Tibial nerve (tissue), 4 donors: ENCODE measurements around the gene BBS1. TPM values are rescaled to one million over a fixed set of nuclear protein-coding genes. Genes with fewer than 3 reads are reported as not detected.
A peak's percentile ranks its signal among the peaks of the same experiment; 100 is the strongest.

ENCODE experiments used
- DNase-seq, 2 donors: peaks; one replicate each; pipeline ENCODE4 v3.0.0-alpha.2; 2019; ENCODE audit warnings: low spot score in 2 of 2
- H3K27ac ChIP-seq, 4 donors: fragments of 200-600 bp; sonication (generic) in 3 of 4; one replicate each; pipeline ENCODE4 v1.5.1; 2017 to 2019; ENCODE audit warnings: mild to moderate bottlenecking in 1 of 4
- H3K27me3 ChIP-seq, 2 donors: fragments of 200-600 bp; sonication (generic) in 1 of 2; one replicate each; pipeline versions ENCODE4 v1.5.1 to v1.6.0; 2017 to 2019
- H3K36me3 ChIP-seq, 3 donors: fragments of 200-600 bp; sonication (generic); one replicate each; pipeline ENCODE4 v1.5.1; 2018 to 2019
- H3K4me1 ChIP-seq, 4 donors: fragments of 200-600 bp; sonication (generic) in 3 of 4; one replicate each; pipeline ENCODE4 v1.5.1; 2017 to 2019
- H3K4me3 ChIP-seq, 4 donors: fragments of 200-600 bp; sonication (generic) in 3 of 4; one replicate each; pipeline ENCODE4 v1.5.1; 2017 to 2019; ENCODE audit warnings: mild to moderate bottlenecking in 1 of 4, moderate library complexity in 1 of 4
- H3K9me3 ChIP-seq, 4 donors: fragments of 200-600 bp; sonication (generic) in 3 of 4; one replicate each; pipeline ENCODE4 v1.5.1; 2017 to 2019
- CTCF ChIP-seq, 5 experiments: fragments of 200-600 bp in 3 of 5; fragments of 450-650 bp in 2 of 5; sonication (generic) in 3 of 5; IDR thresholded peaks; one replicate each; pipeline ENCODE4 v1.5.1; 2016 to 2019; ENCODE audit warnings: antibody characterized with exemption in 5 of 5, mild to moderate bottlenecking in 3 of 5, moderate library complexity in 2 of 5
- EP300 ChIP-seq, 2 donors: sonication (generic); formaldehyde crosslinking; IDR thresholded peaks; one replicate each; pipeline ENCODE4 v1.6.1; 2017; ENCODE audit warnings: antibody characterized with exemption in 2 of 2, mild to moderate bottlenecking in 1 of 2
- POLR2A ChIP-seq, 2 donors: fragments of 450-650 bp; IDR thresholded peaks; one replicate each; pipeline ENCODE4 v1.6.1; 2017; ENCODE audit warnings: antibody characterized with exemption in 2 of 2, mild to moderate bottlenecking in 2 of 2, moderate library complexity in 2 of 2
- WGBS, 2 donors: methylation state at CpG; one replicate each; pipeline ENCODE4 v1.1.5; 2018; 5-methylcytosine and 5-hydroxymethylcytosine counted together
- total RNA-seq, 4 donors: library from RNA; depleted of rRNA; stranded (reverse); fragments of >200 nt; gene quantifications; one replicate each; pipeline ENCODE4 v1.1.0, GENCODE V29; 2016

Gene BBS1
- total RNA-seq, 4 donors from 2014 or later, result 66.1 to 161 (median 104) TPM

GRCh38 chr11:66465373-66466224, 44.8 kb upstream of the BBS1 start:
- H3K27ac ChIP-seq, result peak overlapping the region; percentile 75 to 92 (median 81)
- WGBS, 2 donors, result 35 to 45% methylated on average over 19 of the region's 19 CpGs
- peak overlapping the region in 3 of 4 donors; percentile 50 to 87 (median 53) for H3K4me3 ChIP-seq

GRCh38 chr11:66466225-66467033, 44.0 kb upstream of the BBS1 start, which contains the start of gene PELI3:
Gene PELI3 (plus strand): TSS chr11:66466905. CDS start chr11:66468129, 1,224 bp downstream.
- Histone ChIP-seq H3K4me3 (peak within 1 kb of the TSS; percentile 50 to 87 (median 70)), H3K4me1 (peaks cover 0 to 22% (median 7%) of the 10 kb centered on the region in 4 donors), H3K27ac (peak within 1 kb of the TSS; percentile 75 to 92 (median 81)), H3K27me3 (no peaks in the 10 kb centered on the region), H3K9me3 (peaks cover 0 to 10% (median 0%) of the 10 kb centered on the region in 4 donors), H3K36me3 (peaks cover 0 to 15% (median 0%) of the 10 kb centered on the region in 3 donors)
- TF ChIP-seq CTCF (IDR thresholded peaks at IDR 0.05), result no peak
- TF ChIP-seq POLR2A (IDR thresholded peaks at IDR 0.05), result peak in 1 of 2 donors; percentile 37
- peak in 1 of 2 donors; percentile 40 for TF ChIP-seq EP300 (IDR thresholded peaks at IDR 0.05)
- DNase-seq, result peak; percentile 87 to 91
- WGBS, 2 donors, result 1 to 2% methylated on average over 33 to 39 of the region's 63 CpGs

More at GRCh38 chr11:66465373-66466224, 44.8 kb upstream of the BBS1 start:
- Histone ChIP-seq H3K9me3 (peaks cover 0 to 13% (median 0%) of the 10 kb centered on the region in 4 donors), H3K36me3 (peaks cover 0 to 6% (median 0%) of the 10 kb centered on the region in 3 donors), H3K4me1 (peaks cover 0 to 22% (median 7%) of the 10 kb centered on the region in 4 donors), H3K27me3 (no peaks in the 10 kb centered on the region)
- DNase-seq, result no peak
- TF ChIP-seq POLR2A (IDR thresholded peaks at IDR 0.05) (no peak), CTCF (IDR thresholded peaks at IDR 0.05) (no peak), EP300 (IDR thresholded peaks at IDR 0.05) (no peak)

GRCh38 chr11:66467034-66467659, 43.3 kb upstream of the BBS1 start:
- peaks cover 0 to 10% (median 0%) of the 10 kb centered on the region in 4 donors for H3K9me3 ChIP-seq
- DNase-seq, result no peak
- WGBS, 2 donors, result 5 to 6% methylated on average over 11 to 21 of the region's 72 CpGs
- peak overlapping the region; percentile 75 to 87 (median 80) for H3K27ac ChIP-seq
- no peak for TF ChIP-seq EP300 (IDR thresholded peaks at IDR 0.05)
- peak in 3 of 5 experiments; percentile 32 to 69 (median 58) for TF ChIP-seq CTCF (IDR thresholded peaks at IDR 0.05)
- no peak for TF ChIP-seq POLR2A (IDR thresholded peaks at IDR 0.05)
- H3K36me3 ChIP-seq, result peaks cover 0 to 22% (median 0%) of the 10 kb centered on the region in 3 donors
- H3K27me3 ChIP-seq, result no peaks in the 10 kb centered on the region
- peaks cover 0 to 22% (median 7%) of the 10 kb centered on the region in 4 donors for H3K4me1 ChIP-seq
- H3K4me3 ChIP-seq, result peak overlapping the region; percentile 50 to 87 (median 70)

- peaks cover 0 to 28% (median 0%) of the 10 kb centered on the region in 3 donors for H3K36me3 ChIP-seq
- peaks cover 0 to 22% (median 7%) of the 10 kb centered on the region in 4 donors for H3K4me1 ChIP-seq
- peak in 1 of 2 donors; percentile 28 for DNase-seq
- peak overlapping the region in 2 of 4 donors; percentile 86 to 87 for H3K27ac ChIP-seq
- H3K9me3 ChIP-seq, result peaks cover 0 to 6% (median 0%) of the 10 kb centered on the region in 4 donors
- peak overlapping the region; percentile 50 to 87 (median 70) for H3K4me3 ChIP-seq
- H3K27me3 ChIP-seq, result no peaks in the 10 kb centered on the region
- no peak for TF ChIP-seq EP300 (IDR thresholded peaks at IDR 0.05)
- no peak for TF ChIP-seq POLR2A (IDR thresholded peaks at IDR 0.05)
- no peak for TF ChIP-seq CTCF (IDR thresholded peaks at IDR 0.05)
- 15 to 21% methylated on average over 6 of the region's 6 CpGs for WGBS, 2 donors
These were observed 42.7 kb upstream of the BBS1 start for GRCh38 chr11:66467756-66468155.
